Ascending aorta (tissue), 2 donors: ENCODE results near the gene WNT5B. TPM values are rescaled to one million over a fixed set of nuclear protein-coding genes. Genes with fewer than 3 reads are reported as not detected.

Experiments used
- DNase-seq, 2 donors: peaks; one replicate each; pipeline ENCODE4 v3.0.0-alpha.2; 2019; ENCODE audit warnings: low spot score in 2 of 2
- H3K27ac ChIP-seq, 2 donors: fragments of 200-600 bp; sonication (generic); one replicate each; pipeline ENCODE4 v1.5.1; 2016 to 2017; ENCODE audit warnings: mild to moderate bottlenecking in 1 of 2
- H3K27me3 ChIP-seq: fragments of 200-600 bp; sonication (generic); one replicate; pipeline ENCODE4 v1.5.1; 2017
- H3K36me3 ChIP-seq, 2 donors: fragments of 200-600 bp; sonication (generic); one replicate each; pipeline ENCODE4 v1.5.1; 2016
- H3K4me1 ChIP-seq, 2 donors: fragments of 200-600 bp; sonication (generic); one replicate each; pipeline ENCODE4 v1.5.1; 2016 to 2017; ENCODE audit warnings: mild to moderate bottlenecking in 1 of 2
- H3K4me3 ChIP-seq, 2 donors: fragments of 200-600 bp; sonication (generic); one replicate each; pipeline ENCODE4 v1.5.1; 2016 to 2017; ENCODE audit warnings: mild to moderate bottlenecking in 1 of 2
- H3K9me3 ChIP-seq, 2 donors: fragments of 200-600 bp; sonication (generic); one replicate each; pipeline ENCODE4 v1.5.1; 2016
- intact Hi-C: fragments of 100-400 bp; cut with DNase I; formaldehyde crosslinking; loops from one replicate; pipeline ENCODE4 v1.15.1; 2023
- total RNA-seq: library from RNA; depleted of rRNA; stranded (reverse); fragments of >200 nt; gene quantifications from one replicate; pipeline ENCODE4 v1.1.0, GENCODE V29; 2016
- TF ChIP-seq, protein P1 (sequence below), 3 experiments: fragments of 200-600 bp in 2 of 3; fragments of 450-650 bp in 1 of 3; sonication (generic) in 2 of 3; IDR thresholded peaks; one replicate each; pipeline ENCODE4 v1.5.1; 2016 to 2019; ENCODE audit warnings: antibody characterized with exemption in 3 of 3, mild to moderate bottlenecking in 1 of 3, moderate library complexity in 1 of 3

WNT5B gene
- total RNA-seq, 1 donor from 2014 or later = 0.53 TPM

DNA sequence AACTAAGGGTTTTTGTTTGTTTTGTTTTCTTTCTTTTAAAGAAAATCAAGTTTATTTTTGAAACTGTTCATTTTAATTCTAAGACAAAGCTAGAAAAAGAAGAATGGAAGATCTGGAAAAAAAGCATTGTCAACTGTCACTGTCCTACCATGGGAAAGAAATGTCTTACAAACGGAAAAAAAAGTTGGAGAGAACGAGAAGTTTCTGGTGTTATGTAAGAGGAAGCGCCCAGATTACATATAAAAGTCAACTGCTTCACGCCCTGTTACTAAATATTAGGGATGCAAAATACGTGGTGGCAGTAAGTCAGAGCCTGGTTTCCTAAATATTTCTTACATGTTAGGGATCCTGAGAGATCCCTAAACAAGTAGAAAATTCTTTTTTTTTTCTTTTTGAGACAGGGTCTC, 20.3 kb upstream of the WNT5B start:
- no peak overlapping the region for H3K27ac ChIP-seq
- no peaks in the 10 kb centered on the region for H3K36me3 ChIP-seq
- H3K4me3 ChIP-seq = no peak overlapping the region
- TF ChIP-seq, protein P1, sequence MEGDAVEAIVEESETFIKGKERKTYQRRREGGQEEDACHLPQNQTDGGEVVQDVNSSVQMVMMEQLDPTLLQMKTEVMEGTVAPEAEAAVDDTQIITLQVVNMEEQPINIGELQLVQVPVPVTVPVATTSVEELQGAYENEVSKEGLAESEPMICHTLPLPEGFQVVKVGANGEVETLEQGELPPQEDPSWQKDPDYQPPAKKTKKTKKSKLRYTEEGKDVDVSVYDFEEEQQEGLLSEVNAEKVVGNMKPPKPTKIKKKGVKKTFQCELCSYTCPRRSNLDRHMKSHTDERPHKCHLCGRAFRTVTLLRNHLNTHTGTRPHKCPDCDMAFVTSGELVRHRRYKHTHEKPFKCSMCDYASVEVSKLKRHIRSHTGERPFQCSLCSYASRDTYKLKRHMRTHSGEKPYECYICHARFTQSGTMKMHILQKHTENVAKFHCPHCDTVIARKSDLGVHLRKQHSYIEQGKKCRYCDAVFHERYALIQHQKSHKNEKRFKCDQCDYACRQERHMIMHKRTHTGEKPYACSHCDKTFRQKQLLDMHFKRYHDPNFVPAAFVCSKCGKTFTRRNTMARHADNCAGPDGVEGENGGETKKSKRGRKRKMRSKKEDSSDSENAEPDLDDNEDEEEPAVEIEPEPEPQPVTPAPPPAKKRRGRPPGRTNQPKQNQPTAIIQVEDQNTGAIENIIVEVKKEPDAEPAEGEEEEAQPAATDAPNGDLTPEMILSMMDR (IDR thresholded peaks at IDR 0.05) = no peak
- H3K27me3 ChIP-seq = no peaks in the 10 kb centered on the region
- DNase-seq = no peak
- intact Hi-C loops = no loop called here
- peaks cover 7 to 13% of the 10 kb centered on the region in 2 donors for H3K4me1 ChIP-seq
- H3K9me3 ChIP-seq = no peaks in the 10 kb centered on the region

DNA sequence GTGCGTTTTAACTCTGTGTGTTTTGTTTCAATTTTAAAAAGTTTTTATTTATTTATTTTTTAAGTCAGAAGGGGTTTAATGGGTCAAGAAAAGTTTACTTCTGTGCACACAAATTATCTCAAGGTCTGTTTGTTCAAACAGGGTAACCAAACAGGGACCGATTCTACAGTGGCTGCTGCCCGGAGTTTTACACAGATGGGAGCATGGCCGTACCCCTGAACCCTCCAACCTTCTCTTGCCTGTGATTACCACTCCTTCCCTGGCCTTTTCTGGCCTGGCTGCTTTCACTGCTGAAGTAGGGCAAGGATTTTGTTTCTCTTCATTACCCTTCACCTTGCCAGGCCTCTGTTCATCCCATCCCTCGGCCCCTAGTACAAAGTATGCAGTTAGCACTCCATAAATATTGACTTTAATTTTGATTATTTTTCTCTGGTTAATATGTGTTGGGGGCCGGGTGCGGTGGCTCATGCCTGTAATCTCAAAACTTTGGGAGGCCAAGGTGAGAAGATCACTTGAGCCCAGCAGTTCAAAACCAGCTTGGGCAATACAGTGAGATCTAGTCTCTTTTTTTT, 18.9 kb upstream of the WNT5B start:
- H3K4me3 ChIP-seq = no peak overlapping the region
- H3K4me1 ChIP-seq = peaks cover 7 to 13% of the 10 kb centered on the region in 2 donors
- H3K36me3 ChIP-seq = no peaks in the 10 kb centered on the region
- no peak overlapping the region for H3K27ac ChIP-seq
- TF ChIP-seq, protein P1 (IDR thresholded peaks at IDR 0.05) = no peak
- intact Hi-C loops = no loop called here
- H3K9me3 ChIP-seq = no peaks in the 10 kb centered on the region
- no peak for DNase-seq
- no peaks in the 10 kb centered on the region for H3K27me3 ChIP-seq

DNA sequence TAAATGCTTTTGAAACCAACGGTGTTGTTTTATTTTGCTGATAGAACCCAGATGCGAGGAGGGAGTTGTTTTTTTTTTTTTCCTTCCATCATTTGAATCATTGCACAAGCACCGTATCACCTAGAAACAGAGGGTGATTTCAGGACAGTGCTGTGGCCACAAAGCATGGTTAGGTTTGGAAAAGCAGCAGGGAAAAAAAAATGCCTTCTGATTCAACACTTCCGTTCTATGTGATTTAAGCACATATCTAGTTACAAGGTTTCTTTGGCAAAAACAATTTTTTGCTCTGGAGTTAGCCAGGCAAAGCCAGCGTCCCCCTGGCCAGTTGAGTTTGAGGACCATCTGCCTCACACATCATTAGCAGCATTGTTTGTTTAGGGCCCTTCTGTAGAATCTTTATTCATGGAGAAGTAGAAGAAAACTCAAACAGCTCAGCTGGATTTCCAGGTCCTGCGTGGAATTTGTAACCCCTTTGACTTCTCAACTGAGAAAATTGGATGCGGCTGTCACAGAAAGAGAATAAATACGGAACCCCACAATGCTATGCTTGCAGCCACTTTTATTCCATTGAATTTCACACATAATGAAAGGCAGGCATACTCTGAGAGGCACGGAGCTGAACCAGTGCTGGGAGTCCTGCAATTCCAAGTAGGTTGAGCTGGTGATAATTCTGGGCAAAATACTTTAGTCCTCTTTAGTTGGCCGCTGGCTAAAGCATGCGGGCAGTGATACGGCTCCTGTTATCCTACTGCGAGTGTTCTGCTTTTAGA, 17.0 kb upstream of the WNT5B start:
- peaks cover 0 to 4% of the 10 kb centered on the region in 2 donors for H3K4me1 ChIP-seq
- peak overlapping the region in 1 of 2 donors; percentile 19 for H3K4me3 ChIP-seq
- no peaks in the 10 kb centered on the region for H3K36me3 ChIP-seq
- no peaks in the 10 kb centered on the region for H3K9me3 ChIP-seq
- peak overlapping the region; percentile 11 to 21 for H3K27ac ChIP-seq
- intact Hi-C loops = no loop called here
- TF ChIP-seq, protein P1 (IDR thresholded peaks at IDR 0.05) = no peak
- DNase-seq = no peak
- H3K27me3 ChIP-seq = no peaks in the 10 kb centered on the region

DNA sequence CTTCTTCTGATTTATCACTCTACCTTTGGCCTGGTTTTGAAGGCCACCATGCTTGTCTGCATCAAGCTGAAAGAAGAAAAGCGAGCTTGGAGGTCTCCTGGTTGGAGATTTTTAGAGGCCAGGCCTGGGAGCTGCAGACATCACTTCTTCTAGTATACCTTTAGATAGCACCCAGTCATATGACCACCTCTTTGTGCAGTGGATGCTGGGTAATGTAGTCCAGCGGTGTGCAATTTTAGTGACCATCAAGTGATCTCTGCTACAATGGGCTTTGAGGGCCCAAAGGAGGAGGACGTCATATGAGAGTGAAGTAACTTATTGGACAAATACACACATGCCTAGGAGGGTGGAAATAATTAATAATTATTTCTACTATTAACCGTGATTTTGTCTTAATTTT, 15.2 kb upstream of the WNT5B start:
- H3K36me3 ChIP-seq = no peaks in the 10 kb centered on the region
- H3K27ac ChIP-seq = no peak overlapping the region

DNA sequence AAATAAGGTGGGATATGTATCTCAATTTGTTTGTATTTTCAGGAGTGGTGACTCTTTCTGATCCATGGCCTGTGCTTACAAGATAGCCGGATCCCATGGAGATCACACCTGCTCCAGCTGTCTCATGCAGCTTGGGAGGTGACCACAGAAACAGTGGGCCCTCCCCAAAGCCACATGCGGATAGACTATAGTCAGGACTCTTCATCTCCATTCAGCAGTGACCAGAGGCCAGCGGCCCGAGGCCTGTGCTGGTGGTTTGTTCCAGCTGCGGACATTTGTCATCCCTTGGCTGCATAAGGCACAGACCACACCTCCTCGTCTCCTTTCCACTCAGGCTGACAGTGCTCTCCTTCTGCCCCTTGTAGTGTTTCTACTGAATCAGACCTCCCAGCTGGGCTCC, 14.7 kb upstream of the WNT5B start:
- no peak overlapping the region for H3K27ac ChIP-seq

More for the DNA sequence above, 15.2 kb upstream of the WNT5B start:
- intact Hi-C loops = no loop called here
- Histone ChIP-seq H3K27me3 (no peaks in the 10 kb centered on the region), H3K4me3 (no peak overlapping the region), H3K4me1 (peaks cover 0 to 3% of the 10 kb centered on the region in 2 donors), H3K9me3 (no peaks in the 10 kb centered on the region)
- no peak for DNase-seq
- TF ChIP-seq, protein P1 (IDR thresholded peaks at IDR 0.05) = no peak

More for the DNA sequence above, 14.7 kb upstream of the WNT5B start:
- no peak for DNase-seq
- H3K27me3 ChIP-seq = no peaks in the 10 kb centered on the region
- H3K4me1 ChIP-seq = peaks cover 0 to 3% of the 10 kb centered on the region in 2 donors
- H3K9me3 ChIP-seq = no peaks in the 10 kb centered on the region
- no peak overlapping the region for H3K4me3 ChIP-seq
- TF ChIP-seq, protein P1 (IDR thresholded peaks at IDR 0.05) = no peak
- intact Hi-C loops = no loop called here
- no peaks in the 10 kb centered on the region for H3K36me3 ChIP-seq
